NOMO-1 treated with DMSO at 0.1 percent for 48 hours (cell line): ENCODE data around the gene EGFR.

ENCODE experiments used
- DNase-seq: peaks from one replicate; lab custom pipeline; 2025; ENCODE audit not compliant: unreplicated experiment; lab: John Stamatoyannopoulos, UW

EGFR gene

GRCh38 chr7:55060636-55061022, 41.8 kb downstream of the EGFR start:
- DNase-seq = no peak

DNA sequence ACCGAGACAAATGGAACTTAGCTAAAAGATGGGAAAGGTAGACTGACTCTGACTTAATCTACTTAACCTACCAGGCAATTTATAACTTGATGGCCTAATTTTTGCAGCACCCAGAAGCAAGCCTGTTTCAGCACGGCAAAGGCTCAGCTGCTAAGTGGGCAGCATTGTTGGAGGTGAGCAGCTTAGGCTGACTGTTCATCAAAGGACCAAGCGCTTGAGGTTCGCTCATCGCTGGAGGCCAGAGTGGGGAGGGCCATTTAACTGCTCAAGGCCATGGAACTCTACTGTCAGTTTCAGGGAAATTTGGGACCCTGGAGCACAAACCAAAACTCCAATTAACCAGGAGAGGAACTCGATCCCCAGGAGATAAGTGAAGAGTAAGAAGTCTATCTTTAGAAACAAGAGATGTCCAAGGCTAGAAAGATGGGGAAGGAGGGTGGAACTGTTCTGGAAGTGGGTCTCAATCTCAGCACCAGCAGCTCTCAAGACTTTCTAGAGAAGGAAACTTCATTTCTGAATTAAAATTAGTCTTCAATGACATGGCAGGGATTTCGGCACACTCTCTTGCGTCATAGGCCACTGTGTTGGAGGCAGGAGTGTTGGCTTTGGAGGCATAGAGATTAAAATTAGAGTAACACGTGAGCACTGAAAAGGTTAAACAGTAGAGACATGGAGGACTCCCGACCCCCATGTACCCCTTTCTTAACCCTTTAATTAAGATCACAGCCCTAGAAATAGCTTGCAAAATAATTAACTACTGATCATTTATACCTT, 43.1 kb downstream of the EGFR start:
- no peak for DNase-seq

GRCh38 chr7:55063061-55063460, 44.2 kb downstream of the EGFR start:
- DNase-seq = no peak

DNA sequence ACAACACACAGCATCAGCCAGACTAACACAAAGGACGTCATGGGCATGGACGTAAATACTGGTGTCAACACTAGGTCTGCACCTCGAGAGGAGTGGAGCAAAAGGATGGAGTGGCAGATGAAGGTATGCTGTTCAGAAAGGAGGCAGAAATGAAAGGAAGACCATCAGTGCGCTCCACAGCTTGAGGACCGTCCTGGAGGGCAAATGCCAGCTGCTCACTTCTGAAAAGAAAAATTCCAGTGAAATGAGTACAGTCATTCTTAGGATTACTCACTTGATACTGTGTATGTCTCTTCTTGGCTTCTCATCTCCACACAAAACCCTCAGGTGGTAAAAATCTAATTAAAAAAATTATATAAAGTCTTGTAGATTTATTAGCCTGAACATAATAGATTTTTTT, 44.8 kb downstream of the EGFR start:
- no peak for DNase-seq

DNA sequence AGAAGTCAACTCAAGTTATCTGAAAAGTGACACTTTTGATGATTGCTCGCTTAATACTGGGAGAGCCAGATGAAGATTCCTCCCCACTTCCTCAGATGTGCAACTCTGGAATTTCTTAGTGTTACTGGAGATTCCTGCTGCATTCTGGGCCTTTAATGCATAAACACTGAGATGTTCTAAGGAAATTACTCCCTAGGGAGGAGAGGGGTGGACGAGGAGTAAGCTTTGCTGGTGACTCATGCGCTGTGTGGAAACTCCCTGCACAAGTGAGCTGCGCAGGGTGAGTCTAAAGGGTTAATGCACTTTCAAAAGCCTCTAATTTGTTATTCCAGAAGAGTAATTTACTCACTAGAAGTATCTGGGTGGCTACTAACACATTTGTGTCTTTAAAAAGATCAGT, 46.3 kb downstream of the EGFR start:
- no peak for DNase-seq

DNA sequence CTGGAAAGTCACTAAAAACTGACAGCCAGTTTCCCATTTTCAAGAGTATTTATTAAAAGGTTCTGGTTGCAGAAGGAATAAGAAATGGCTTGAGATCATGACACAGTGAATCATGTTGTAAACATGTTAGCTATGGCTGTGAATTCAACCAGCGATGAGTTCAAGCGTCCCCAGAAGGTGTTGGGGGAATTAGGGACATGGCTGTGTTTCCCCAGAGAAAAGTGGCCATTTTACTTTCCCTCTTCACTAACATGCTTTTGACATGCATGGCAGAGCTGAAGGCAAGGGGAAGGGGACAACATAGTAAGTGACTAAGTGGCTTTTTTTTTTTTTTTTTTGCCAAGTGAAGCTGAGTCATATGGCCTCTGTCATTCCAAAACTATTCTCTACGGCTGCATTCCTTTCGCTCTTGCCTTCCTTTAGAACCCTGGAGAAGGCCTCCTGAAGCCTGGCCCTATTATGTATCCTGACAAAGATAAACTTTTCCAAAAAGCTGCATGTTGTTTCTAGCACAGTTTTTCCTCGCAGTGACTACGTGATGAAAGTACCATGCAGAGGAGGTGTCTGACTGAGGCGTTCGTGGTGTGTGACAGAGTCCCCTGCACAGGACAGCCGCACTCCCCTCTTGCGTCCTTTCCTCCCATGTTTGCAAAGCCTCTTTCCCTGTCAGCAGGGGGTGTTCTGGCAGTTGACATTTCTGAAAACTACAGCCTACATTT, 46.9 kb downstream of the EGFR start:
- DNase-seq = no peak

DNA sequence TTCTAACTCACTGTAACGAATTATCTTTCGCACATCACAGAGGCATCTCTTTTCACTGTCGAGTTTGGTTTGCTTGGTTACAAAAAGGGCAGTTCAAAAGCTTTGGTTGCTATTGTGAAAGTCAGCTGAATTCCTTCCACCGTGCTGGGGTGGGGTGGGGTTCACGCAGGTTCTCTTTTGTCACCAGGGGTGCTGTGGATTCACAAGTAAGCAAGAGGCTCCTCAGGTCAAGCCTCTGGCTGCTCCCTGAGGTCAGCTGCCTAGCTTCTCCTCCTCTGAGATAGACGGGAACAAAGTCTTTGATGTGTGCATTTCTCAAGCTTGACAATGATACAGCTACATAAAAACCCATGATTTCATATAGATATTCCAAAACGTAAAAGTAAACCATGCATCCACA, 47.7 kb downstream of the EGFR start:
- no peak for DNase-seq

DNA sequence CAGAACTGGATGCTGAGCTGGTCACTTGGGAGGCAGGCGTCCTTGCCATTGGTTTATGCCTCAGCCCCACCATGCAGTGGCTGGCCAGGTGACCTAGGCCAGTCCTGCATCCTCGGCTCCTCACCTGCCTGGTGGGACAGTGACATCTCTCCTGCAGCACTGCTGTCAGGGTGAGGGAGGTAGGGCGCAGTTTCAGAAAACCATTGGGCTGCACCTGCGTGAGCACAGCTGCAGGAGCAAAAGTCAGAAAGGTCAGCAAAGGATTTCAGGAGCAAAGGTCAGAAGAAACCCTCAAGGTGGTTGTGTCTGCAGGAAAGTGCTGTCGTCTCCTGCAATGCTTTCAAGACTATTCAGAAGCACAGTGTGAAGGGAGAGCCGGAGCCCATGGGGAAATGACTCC, 48.1 kb downstream of the EGFR start:
- no peak for DNase-seq

GRCh38 chr7:55067748-55068147, 48.9 kb downstream of the EGFR start:
- DNase-seq = no peak

DNA sequence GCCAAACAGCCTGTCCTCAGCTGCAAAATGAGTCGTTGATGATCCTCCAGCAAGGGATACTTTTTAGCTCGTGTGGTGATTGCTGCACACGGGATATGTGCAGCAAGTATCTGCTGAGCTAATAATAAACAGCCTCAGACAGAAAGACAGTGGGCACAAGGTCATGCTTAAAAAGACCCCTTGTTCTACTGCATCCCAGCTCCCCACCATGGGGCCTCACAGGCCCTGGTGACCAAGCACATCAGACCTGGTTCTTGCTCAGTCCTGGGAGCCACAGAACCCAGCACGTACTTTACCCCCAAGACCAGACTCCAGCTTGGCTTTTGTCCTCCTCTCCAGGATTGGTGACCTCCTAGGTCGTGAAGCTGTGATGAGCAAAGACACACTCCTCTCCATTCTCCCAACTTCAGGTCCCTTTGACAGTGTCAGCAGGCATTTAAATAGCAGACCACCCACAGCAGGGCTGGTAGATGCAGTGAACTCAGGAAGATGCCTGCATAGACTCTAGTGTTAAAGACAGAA, 50.5 kb downstream of the EGFR start:
- no peak for DNase-seq

DNA sequence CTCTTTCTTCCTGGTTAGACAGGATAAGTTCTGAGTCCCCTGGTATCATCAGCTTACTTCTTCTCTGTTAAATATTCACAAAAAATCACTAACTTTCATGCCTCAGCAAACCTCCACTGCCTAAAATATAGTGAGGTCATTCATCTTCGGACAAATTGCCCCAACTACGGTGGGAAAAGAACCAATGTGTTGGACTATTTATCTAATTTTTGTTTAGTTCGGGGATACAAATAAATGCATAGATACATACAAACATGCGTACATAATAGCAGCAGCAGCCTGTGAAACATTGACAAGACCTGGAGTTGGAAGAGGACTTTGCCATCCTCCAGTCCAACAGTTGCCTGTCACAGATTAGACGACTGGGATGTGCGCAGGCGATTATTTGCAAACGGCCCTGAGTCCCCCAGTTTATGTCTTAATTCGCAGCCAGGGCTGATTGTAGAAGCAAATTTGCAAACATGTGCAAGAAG, 51.5 kb downstream of the EGFR start:
- DNase-seq = no peak

DNA sequence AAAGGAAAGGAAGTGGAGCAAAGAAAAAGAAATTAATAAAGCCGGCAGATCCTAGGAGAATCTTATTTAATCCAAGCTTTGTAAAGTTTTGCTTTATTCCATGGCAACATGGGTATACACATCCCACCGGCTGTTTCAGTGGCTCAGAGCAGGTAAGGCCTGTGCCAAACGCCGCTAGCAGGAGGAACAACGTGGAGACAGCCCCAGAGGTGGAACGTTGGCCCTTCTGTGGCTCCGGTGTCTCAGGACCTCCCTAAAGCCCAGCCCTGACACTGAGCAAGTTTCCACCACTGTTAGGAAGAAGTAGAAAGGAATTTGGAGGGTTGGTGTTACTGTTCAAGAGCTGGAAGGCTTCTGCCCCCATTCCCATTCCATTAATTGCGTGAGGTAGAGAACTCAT, 52.0 kb downstream of the EGFR start:
- DNase-seq = no peak

DNA sequence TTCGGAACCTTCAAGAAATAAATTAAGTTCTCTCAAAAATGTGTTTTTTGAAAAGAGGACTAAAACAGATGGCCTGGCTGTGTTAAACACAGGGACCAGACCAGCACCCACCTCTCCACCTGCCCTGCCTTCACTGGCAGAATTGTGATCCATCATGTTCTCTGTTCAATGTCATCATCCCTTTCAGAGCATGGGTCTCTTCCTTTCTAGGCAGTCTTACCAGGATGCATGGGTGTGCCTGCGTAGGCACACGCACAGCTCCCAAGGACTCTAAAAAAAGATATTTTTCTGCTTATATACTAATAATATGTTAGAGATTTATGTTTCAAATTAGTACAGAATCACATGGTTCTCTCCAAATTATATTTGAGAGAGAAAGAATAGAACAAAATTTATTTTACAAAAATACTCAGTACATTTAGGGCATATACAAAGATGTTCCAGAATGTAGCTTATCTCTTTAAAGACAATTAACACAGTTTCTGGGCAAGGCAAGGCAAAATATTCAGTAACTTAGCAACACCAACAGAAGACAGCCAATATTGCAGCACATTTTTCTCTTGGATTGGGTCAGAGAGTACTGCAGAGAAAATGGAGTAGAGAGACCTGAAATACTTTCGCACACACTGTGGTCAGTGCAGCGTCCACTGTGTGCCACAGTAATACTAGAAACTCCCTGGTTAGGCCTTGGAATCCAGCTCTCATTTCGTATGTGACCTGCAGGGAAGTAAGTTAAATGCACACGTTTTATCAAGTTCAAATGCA, 52.8 kb downstream of the EGFR start:
- no peak for DNase-seq

GRCh38 chr7:55072251-55072650, 53.4 kb downstream of the EGFR start:
- no peak for DNase-seq

DNA sequence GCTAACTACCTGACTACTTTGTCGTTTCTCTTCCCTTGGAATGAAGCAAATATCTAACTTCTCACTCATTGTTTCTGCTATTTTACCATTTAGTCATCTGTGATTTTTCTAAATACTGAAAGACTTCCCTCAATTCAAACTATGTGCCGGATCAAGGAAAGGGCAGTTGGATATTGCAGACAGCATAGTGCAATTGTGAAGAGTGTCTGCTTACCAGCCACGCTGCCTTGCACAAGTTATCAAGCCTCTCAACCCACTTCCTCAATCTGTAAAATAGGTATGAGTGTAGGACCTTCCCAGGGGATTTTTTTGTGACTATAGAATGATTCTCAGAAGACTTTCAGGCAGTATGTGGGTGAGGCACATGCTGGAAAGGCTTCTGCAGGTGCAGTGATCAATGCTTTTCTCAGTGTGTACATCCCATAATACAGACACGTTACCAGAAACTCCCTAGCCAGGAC, 54.3 kb downstream of the EGFR start:
- peak; percentile 5 for DNase-seq

DNA sequence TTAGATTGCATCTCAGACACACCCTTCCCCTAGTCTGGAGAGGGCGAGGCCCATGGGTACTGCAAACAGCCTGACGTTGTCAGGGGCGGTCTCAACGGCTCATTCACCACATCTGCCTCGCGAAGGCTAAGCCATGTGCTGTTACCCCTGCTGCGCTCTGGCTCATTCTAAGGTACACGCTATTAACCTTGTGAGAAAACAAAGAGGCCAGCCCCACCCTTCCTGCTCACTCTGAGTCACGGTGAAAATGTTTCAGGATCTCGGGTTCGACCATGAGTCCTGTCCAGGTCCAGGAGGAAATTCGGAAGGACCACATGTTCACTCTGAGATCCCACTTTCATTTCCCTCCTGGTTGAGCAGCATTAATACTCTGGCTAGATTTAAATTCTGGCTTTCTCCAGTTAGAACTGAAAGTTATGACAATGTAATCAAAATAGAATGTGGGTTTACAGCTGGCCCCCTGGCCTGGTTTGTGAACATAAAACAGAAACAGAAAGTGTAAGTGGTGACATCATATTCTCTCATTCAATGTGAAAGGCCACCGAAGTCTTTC, 55.2 kb downstream of the EGFR start:
- DNase-seq = peak; percentile 54

DNA sequence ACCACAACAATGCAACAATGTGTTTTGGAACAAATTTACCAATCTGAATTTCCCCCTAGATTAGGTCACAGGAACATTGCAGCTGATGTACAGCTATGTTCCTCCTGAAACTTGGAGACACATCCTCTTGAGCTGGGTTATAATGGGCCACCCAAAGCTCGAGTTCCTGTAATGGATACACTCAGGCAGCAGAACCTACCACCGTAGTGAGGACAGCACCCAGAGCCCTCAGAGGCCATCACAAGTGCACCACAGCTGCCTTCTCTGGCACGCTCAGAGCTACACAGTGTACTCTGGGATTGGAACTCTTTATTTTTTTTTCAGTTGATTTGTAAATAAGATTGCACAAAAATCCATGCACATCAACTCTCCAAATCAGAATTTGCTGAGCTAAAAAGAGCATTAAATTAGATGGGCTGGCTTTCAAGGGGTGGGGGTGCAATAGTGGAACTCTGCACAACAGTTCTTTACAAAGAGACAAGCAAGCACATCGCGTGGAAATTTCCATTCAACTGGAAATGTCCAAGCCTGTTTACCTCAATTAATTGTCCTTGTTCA, 56.7 kb downstream of the EGFR start:
- no peak for DNase-seq

- DNase-seq = no peak
Measured at GRCh38 chr7:55077561-55078410, 59.0 kb downstream of the EGFR start.

DNA sequence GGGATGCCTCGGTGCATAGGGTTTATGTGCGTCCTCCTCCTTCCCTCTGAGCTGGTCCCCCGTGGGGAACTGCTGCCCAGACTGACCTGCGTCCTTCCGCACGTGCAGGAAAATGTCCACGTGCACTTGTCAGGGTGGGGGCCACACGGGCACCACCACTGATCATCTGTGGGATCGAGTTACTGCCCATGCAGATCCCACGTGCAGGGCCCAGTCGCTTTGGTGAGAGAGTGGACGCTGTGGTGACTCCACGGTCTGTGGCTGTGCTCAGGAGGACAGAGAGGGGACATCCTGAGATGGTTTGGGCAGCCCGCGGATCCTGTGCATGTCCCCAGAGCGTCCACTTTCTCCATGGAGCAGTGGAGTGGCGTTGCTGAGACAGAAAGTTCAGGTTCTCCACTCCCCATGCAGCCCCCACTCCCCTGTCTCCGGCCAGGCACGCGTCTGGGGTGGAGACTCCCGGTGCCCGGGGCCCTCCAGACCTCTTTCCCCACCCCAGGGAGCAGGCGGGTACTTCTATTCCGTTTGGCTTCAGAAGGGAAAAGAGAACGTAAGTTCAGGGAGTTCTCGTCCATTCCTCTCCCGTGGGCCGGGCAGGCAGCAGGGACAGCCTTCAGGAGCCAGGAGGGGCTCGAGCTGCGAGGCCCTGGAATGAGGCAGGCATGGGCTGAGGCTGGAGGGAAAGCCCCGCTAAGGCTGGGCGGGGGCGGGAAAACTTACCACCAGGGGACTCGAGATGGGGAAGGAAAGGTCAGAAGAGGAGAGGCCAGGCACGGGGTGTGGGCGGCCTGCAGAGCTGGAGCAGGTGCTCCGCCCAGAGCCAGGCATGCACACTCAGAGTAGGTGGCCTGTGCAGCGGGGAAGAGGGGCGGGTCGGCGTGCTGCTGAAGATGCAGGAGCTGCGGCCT, 59.9 kb downstream of the EGFR start:
- DNase-seq = no peak
